H1 (cell line): Measurements from ENCODE around the gene PLTP.

ENCODE experiments used
- CEBPB ChIP-seq: IDR thresholded peaks from 2 replicates; pipeline ENCODE4 v1.6.1; 2012; ENCODE audit warnings: low read depth, low read length
- CREB1 ChIP-seq: IDR thresholded peaks from 2 replicates; pipeline ENCODE4 v1.6.1; 2012; ENCODE audit warnings: inconsistent platforms
- EGR1 ChIP-seq: IDR thresholded peaks from 2 replicates; pipeline ENCODE4 v1.6.1; 2011; ENCODE audit warnings: low read depth, low read length, borderline replicate concordance
- GTF2F1 ChIP-seq: IDR thresholded peaks from 2 replicates; pipeline ENCODE4 v1.6.1; 2012; ENCODE audit warnings: low read depth, low read length, improper control_type of control experiment, borderline replicate concordance
- KDM1A ChIP-seq: fragments of 200-600, 300-600 bp; sonication (generic); IDR thresholded peaks from 2 replicates; pipeline ENCODE4 v1.7.1; 2016; ENCODE audit warnings: mild to moderate bottlenecking, low read length, borderline replicate concordance
- SP2 ChIP-seq: IDR thresholded peaks from 2 replicates; pipeline ENCODE4 v1.6.1; 2012; ENCODE audit warnings: mild to moderate bottlenecking, low read length, inconsistent platforms
- TF ChIP-seq, protein P1 (sequence below): IDR thresholded peaks from 2 replicates; pipeline ENCODE4 v1.6.1; 2011; ENCODE audit warnings: low read length, improper control_type of control experiment
- TF ChIP-seq, protein P2 (sequence below), 3 experiments: IDR thresholded peaks; 1 replicate in 2 of 3; 2 replicates in 1 of 3; pipeline versions ENCODE4 v1.5.1 to v1.6.1; 2011; ENCODE audit warnings: low read length in 3 of 3, mild to moderate bottlenecking in 3 of 3, inconsistent platforms in 2 of 3, low read depth in 1 of 3, moderate library complexity in 1 of 3; ENCODE audit not compliant: insufficient read depth in 1 of 3; ENCODE audit errors: control extremely low read depth in 1 of 3
- TF ChIP-seq, protein P3 (sequence below): IDR thresholded peaks from 2 replicates; pipeline ENCODE4 v1.6.1; 2012; ENCODE audit warnings: inconsistent platforms

DNA sequence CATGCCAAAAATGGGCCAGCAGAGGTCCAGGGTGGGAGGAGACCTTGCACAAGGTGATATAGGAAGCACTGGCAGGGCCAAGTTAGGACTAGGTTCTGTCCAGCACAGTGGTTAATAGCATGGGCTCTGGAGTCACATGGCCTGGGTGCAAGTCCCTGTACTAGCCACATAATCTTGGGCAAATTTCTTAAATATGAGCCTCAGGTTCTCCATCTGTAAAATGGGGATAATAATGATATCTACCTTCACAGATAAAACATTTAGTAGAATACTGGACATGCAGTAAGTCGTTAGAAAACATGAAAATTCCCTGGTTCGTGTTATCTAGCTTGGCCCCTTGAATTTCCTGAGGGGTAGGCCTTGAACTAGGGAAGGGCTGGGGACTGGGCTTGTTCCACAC is 14.7 kb downstream of the PLTP start:
- TF ChIP-seq CREB1 (no peak), CEBPB (no peak), GTF2F1 (no peak), SP2 (no peak), KDM1A (no peak), EGR1 (no peak)
- TF ChIP-seq, protein P1, sequence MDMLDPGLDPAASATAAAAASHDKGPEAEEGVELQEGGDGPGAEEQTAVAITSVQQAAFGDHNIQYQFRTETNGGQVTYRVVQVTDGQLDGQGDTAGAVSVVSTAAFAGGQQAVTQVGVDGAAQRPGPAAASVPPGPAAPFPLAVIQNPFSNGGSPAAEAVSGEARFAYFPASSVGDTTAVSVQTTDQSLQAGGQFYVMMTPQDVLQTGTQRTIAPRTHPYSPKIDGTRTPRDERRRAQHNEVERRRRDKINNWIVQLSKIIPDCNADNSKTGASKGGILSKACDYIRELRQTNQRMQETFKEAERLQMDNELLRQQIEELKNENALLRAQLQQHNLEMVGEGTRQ: no peak
- TF ChIP-seq, protein P2, sequence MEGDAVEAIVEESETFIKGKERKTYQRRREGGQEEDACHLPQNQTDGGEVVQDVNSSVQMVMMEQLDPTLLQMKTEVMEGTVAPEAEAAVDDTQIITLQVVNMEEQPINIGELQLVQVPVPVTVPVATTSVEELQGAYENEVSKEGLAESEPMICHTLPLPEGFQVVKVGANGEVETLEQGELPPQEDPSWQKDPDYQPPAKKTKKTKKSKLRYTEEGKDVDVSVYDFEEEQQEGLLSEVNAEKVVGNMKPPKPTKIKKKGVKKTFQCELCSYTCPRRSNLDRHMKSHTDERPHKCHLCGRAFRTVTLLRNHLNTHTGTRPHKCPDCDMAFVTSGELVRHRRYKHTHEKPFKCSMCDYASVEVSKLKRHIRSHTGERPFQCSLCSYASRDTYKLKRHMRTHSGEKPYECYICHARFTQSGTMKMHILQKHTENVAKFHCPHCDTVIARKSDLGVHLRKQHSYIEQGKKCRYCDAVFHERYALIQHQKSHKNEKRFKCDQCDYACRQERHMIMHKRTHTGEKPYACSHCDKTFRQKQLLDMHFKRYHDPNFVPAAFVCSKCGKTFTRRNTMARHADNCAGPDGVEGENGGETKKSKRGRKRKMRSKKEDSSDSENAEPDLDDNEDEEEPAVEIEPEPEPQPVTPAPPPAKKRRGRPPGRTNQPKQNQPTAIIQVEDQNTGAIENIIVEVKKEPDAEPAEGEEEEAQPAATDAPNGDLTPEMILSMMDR (IDR thresholded peaks at IDR 0.05; ENCODE audit: control extremely low read depth in 1 of 3, insufficient read depth in 1 of 3, low read depth in 1 of 3, low read length in 3 of 3): no peak
- TF ChIP-seq, protein P3, sequence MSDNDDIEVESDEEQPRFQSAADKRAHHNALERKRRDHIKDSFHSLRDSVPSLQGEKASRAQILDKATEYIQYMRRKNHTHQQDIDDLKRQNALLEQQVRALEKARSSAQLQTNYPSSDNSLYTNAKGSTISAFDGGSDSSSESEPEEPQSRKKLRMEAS: no peak
